Brain microvascular endothelial cell (primary cell): ENCODE data around the gene MIER2.

Source experiments
- DNase-seq: peaks from one replicate; pipeline ENCODE4 v3.0.0-alpha.2; 2020
- H3K27ac ChIP-seq: fragments of 250-450 bp; sonication (Bioruptor Pico); 2 replicates; pipeline ENCODE4 v1.5.1; 2020; ENCODE audit warnings: mild to moderate bottlenecking, moderate library complexity
- H3K27me3 ChIP-seq: fragments of 250-450 bp; sonication (Bioruptor Pico); replicated peaks from 2 replicates; pipeline ENCODE4 v1.5.1; 2020; ENCODE audit warnings: mild to moderate bottlenecking
- H3K36me3 ChIP-seq: fragments of 250-450 bp; sonication (Bioruptor Pico); replicated peaks from 2 replicates; pipeline ENCODE4 v1.5.1; 2020; ENCODE audit warnings: mild to moderate bottlenecking
- H3K4me3 ChIP-seq: 2 replicates; pipeline ENCODE4 v1.5.1; 2011; ENCODE audit warnings: low read depth, mild to moderate bottlenecking, control low read depth, low read length, moderate library complexity
- CTCF ChIP-seq: IDR thresholded peaks from 2 replicates; pipeline ENCODE4 v1.5.1; 2011; ENCODE audit warnings: low read depth, mild to moderate bottlenecking, moderate library complexity, low read length, control low read depth, inconsistent platforms; ENCODE audit errors: missing control alignments
- in situ Hi-C: cut with HindIII; loops from 2 replicates; pipeline ENCODE4 v1.10.0; 2017; ENCODE audit warnings: low sequenced_read_pairs, low pct_ligation_motif_present

MIER2 gene

GRCh38 chr19:310781-311496 lies 33.7 kb downstream of the MIER2 start:
- in situ Hi-C loops: no loop called here
- no peaks in the 10 kb centered on the region for H3K27me3 ChIP-seq
- H3K36me3 ChIP-seq: peaks cover 54% of the 10 kb centered on the region
- H3K27ac ChIP-seq: no peak overlapping the region
- no peak for DNase-seq
- no peak overlapping the region for H3K4me3 ChIP-seq
- TF ChIP-seq CTCF: no peak

GRCh38 chr19:310141-310651 lies 34.4 kb downstream of the MIER2 start:
- no peaks in the 10 kb centered on the region for H3K27me3 ChIP-seq
- in situ Hi-C loops: no loop called here
- no peak for DNase-seq
- H3K27ac ChIP-seq: no peak overlapping the region
- H3K4me3 ChIP-seq: peak overlapping the region; percentile 5
- peak; percentile 22 for TF ChIP-seq CTCF
- H3K36me3 ChIP-seq: peaks cover 49% of the 10 kb centered on the region

- no peak for TF ChIP-seq CTCF
Measured at GRCh38 chr19:309206-309565, 35.4 kb downstream of the MIER2 start.

GRCh38 chr19:308471-309205 lies 36.0 kb downstream of the MIER2 start:
- Histone ChIP-seq H3K36me3 (peaks cover 45% of the 10 kb centered on the region), H3K4me3 (no peak overlapping the region), H3K27me3 (no peaks in the 10 kb centered on the region), H3K27ac (no peak overlapping the region)
- in situ Hi-C loops: no loop called here
- no peak for DNase-seq
- TF ChIP-seq CTCF: no peak

More at GRCh38 chr19:309206-309565, 35.4 kb downstream of the MIER2 start:
- DNase-seq: no peak
- in situ Hi-C loops: no loop called here
- Histone ChIP-seq H3K27me3 (no peaks in the 10 kb centered on the region), H3K4me3 (no peak overlapping the region), H3K36me3 (peaks cover 51% of the 10 kb centered on the region), H3K27ac (no peak overlapping the region)

GRCh38 chr19:307793-308420 lies 36.7 kb downstream of the MIER2 start:
- Histone ChIP-seq H3K4me3 (no peak overlapping the region), H3K36me3 (peaks cover 44% of the 10 kb centered on the region), H3K27me3 (no peaks in the 10 kb centered on the region), H3K27ac (no peak overlapping the region)
- no peak for TF ChIP-seq CTCF
- DNase-seq: no peak
- in situ Hi-C loops: no loop called here
